Smooth muscle cell (in vitro differentiated cells): ENCODE measurements around the gene USP31. TPM values are rescaled to one million over a fixed set of nuclear protein-coding genes. Genes with fewer than 3 reads are reported as not detected.
A peak's percentile ranks its signal among the peaks of the same experiment; 100 is the strongest.

Source experiments
- DNase-seq: peaks from one replicate; lab custom pipeline; 2025; ENCODE audit not compliant: unreplicated experiment; lab: John Stamatoyannopoulos, UW
- H2AFZ ChIP-seq: fragments of 200-600 bp; sonication (generic); 2 replicates; pipeline ENCODE4 v1.6.0; 2016; ENCODE audit warnings: antibody characterized with exemption, low read depth, mild to moderate bottlenecking
- H3F3A ChIP-seq: fragments of 200-600 bp; sonication (generic); 2 replicates; pipeline ENCODE4 v1.6.0; 2017; ENCODE audit warnings: antibody characterized with exemption, low read depth
- H3K27ac ChIP-seq: fragments of 200-600 bp; sonication (generic); 2 replicates; pipeline ENCODE4 v1.5.1; 2016; ENCODE audit warnings: low read depth, mild to moderate bottlenecking
- H3K27me3 ChIP-seq: fragments of 200-600 bp; sonication (generic); 2 replicates; pipeline ENCODE4 v1.6.1; 2016; ENCODE audit warnings: low read depth, mild to moderate bottlenecking
- H3K36me3 ChIP-seq: fragments of 200-600 bp; sonication (generic); 2 replicates; pipeline ENCODE4 v1.5.1; 2016; ENCODE audit warnings: low read depth
- H3K4me1 ChIP-seq: fragments of 200-600 bp; sonication (generic); 2 replicates; pipeline ENCODE4 v1.5.1; 2016; ENCODE audit warnings: low read depth
- H3K4me2 ChIP-seq: fragments of 200-600 bp; sonication (generic); 2 replicates; pipeline ENCODE4 v1.6.0; 2016; ENCODE audit warnings: mild to moderate bottlenecking
- H3K4me3 ChIP-seq: fragments of 200-600 bp; sonication (generic); 2 replicates; pipeline ENCODE4 v1.5.1; 2016; ENCODE audit warnings: mild to moderate bottlenecking
- H3K79me2 ChIP-seq: fragments of 200-600 bp; sonication (generic); 2 replicates; pipeline ENCODE4 v1.6.0; 2016; ENCODE audit warnings: low read depth, mild to moderate bottlenecking
- H3K9ac ChIP-seq: fragments of 200-600 bp; sonication (generic); 2 replicates; pipeline ENCODE4 v1.6.0; 2016; ENCODE audit warnings: low read depth
- H3K9me3 ChIP-seq: fragments of 200-600 bp; sonication (generic); replicated peaks from 2 replicates; pipeline ENCODE4 v1.5.1; 2016; ENCODE audit warnings: low read depth
- H4K20me1 ChIP-seq: fragments of 200-600 bp; sonication (generic); 2 replicates; pipeline ENCODE4 v1.6.0; 2016; ENCODE audit warnings: low read depth
- CTCF ChIP-seq: fragments of 200-600 bp; sonication (generic); IDR thresholded peaks from 2 replicates; pipeline ENCODE4 v1.5.1; 2017; ENCODE audit warnings: borderline replicate concordance, mild to moderate bottlenecking, antibody characterized with exemption; ENCODE audit not compliant: insufficient read depth, poor library complexity, severe bottlenecking
- WGBS: methylation state at CpG from one replicate; pipeline ENCODE4 v1.1.7; 2016; ENCODE audit warnings: low lambda C conversion rate; 5-methylcytosine and 5-hydroxymethylcytosine counted together
- polyA plus RNA-seq: library from polyadenylated mRNA; unstranded; fragments of >200 nt; fragmentation: Nextera tagmentation; extraction: Ambion mirVana; gene quantifications from 2 replicates; pipeline ENCODE4 v1.2.1, GENCODE V29; 2016
- total RNA-seq: library from RNA; depleted of rRNA; stranded (reverse); fragments of >200 nt; gene quantifications from 2 replicates; pipeline ENCODE4 v1.2.3, GENCODE V29; 2014

The USP31 gene
- total and polyA plus RNA-seq, 2 experiments from 2014 or later: 2.7 to 5.7 TPM

GRCh38 chr16:23080329-23080728, 68.9 kb downstream of the USP31 start:
- no peak overlapping the region for H2AFZ ChIP-seq
- no peaks in the 10 kb centered on the region for H3K4me1 ChIP-seq
- no peaks in the 10 kb centered on the region for H3F3A ChIP-seq
- no peaks in the 10 kb centered on the region for H4K20me1 ChIP-seq
- DNase-seq: no peak
- no peaks in the 10 kb centered on the region for H3K79me2 ChIP-seq
- no peak overlapping the region for H3K9ac ChIP-seq
- peak overlapping the region; percentile 88 for H3K27ac ChIP-seq
- no peak overlapping the region for H3K4me2 ChIP-seq
- TF ChIP-seq CTCF: no peak
- 100% methylated on average over 1 of the region's 1 CpG for WGBS
- no peak overlapping the region for H3K4me3 ChIP-seq
- no peaks in the 10 kb centered on the region for H3K27me3 ChIP-seq
- H3K36me3 ChIP-seq: peaks cover 3% of the 10 kb centered on the region
- no peaks in the 10 kb centered on the region for H3K9me3 ChIP-seq

DNA sequence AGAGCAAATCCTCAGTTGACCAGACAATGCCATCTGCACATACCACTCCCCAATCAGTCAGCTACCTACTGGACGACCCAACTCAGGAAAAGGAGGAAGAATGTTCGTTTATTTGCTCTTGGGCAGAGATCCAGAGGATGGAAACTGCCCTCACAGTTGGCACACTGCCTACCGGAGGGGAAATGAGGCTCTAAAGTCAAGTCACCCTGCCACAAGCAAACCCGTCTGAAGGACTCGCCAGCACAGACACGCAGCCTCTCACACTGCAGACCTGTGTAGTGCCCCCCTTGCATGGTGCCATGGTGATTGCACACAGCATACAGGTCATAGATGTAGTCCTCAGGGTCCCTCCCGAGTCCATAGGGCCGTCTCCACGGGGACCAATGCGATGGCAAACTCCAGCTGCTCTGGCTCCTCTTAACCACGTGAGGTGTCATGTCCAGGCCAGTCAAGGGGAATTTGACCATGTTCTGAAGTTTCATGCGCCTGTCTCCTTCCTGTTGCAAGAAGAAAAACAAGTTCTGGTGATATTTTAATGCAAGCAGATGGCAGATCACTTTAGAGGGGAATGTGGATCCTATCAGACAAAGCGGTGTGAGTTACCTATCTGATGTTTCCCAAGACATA, 69.5 kb downstream of the USP31 start:
- peak overlapping the region; percentile 88 for H3K27ac ChIP-seq
- H3K79me2 ChIP-seq: no peaks in the 10 kb centered on the region
- WGBS: 88% methylated on average over 13 of the region's 13 CpGs
- H3K9ac ChIP-seq: no peak overlapping the region
- H3F3A ChIP-seq: no peaks in the 10 kb centered on the region
- no peaks in the 10 kb centered on the region for H4K20me1 ChIP-seq
- H3K27me3 ChIP-seq: no peaks in the 10 kb centered on the region
- DNase-seq: no peak
- no peak overlapping the region for H3K4me2 ChIP-seq
- H3K9me3 ChIP-seq: no peaks in the 10 kb centered on the region
- no peak for TF ChIP-seq CTCF
- H3K36me3 ChIP-seq: peaks cover 3% of the 10 kb centered on the region
- no peaks in the 10 kb centered on the region for H3K4me1 ChIP-seq
- H2AFZ ChIP-seq: no peak overlapping the region
- no peak overlapping the region for H3K4me3 ChIP-seq

- Histone ChIP-seq H3K4me3 (no peak overlapping the region), H3K27ac (no peak overlapping the region), H3K9ac (no peak overlapping the region), H3K9me3 (no peaks in the 10 kb centered on the region), H3F3A (no peaks in the 10 kb centered on the region), H3K36me3 (peaks cover 3% of the 10 kb centered on the region), H3K79me2 (no peaks in the 10 kb centered on the region), H3K4me2 (no peak overlapping the region), H3K27me3 (no peaks in the 10 kb centered on the region), H4K20me1 (no peaks in the 10 kb centered on the region), H2AFZ (no peak overlapping the region), H3K4me1 (no peaks in the 10 kb centered on the region)
- 87% methylated on average over 3 of the region's 3 CpGs for WGBS
- DNase-seq: no peak
- TF ChIP-seq CTCF: no peak
These were observed 74.8 kb downstream of the USP31 start for GRCh38 chr16:23074423-23074822.

DNA sequence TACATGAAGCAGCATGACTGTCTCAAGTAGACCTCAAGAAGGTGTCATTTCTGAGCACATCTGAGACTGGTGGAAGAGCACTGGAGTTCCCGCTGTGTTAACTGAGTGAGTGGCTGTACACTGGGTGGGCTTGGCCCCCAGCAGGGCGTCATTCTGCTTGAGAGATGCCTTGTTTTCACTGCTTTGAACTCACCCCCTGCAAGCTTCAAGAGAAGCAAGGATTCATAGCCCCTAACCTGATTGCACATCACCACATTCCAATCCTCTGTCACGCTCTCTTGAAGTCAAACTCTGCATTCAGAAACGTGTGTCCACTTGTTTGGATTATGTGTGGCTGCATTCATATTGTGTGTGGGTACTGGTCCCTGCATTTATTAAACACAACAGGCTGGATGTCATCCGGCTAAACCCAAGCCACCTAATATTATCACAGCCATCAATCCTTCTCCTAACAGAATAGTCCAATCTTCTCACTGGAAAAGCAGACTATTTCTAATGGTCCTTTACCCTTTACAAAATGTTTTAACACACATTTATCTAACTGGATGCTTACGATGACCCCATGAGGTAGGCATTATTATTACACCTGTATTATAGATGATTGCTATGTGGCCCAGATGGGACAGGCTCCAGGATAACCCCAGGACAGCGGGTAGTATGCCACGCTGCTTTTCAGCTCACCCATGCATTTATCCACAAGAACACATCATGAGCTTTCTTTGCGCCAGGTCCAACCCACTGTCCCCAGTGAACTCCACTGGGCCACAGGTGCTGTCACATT, 76.3 kb downstream of the USP31 start:
- WGBS: 86% methylated on average over 9 of the region's 9 CpGs

More for the DNA sequence above, 76.3 kb downstream of the USP31 start:
- H3K79me2 ChIP-seq: no peaks in the 10 kb centered on the region
- no peaks in the 10 kb centered on the region for H4K20me1 ChIP-seq
- H3K4me3 ChIP-seq: no peak overlapping the region
- no peaks in the 10 kb centered on the region for H3F3A ChIP-seq
- no peaks in the 10 kb centered on the region for H3K36me3 ChIP-seq
- no peak overlapping the region for H2AFZ ChIP-seq
- no peaks in the 10 kb centered on the region for H3K27me3 ChIP-seq
- H3K9me3 ChIP-seq: no peaks in the 10 kb centered on the region
- H3K4me2 ChIP-seq: no peak overlapping the region
- H3K9ac ChIP-seq: peak overlapping the region; percentile 23
- no peak for TF ChIP-seq CTCF
- H3K4me1 ChIP-seq: no peaks in the 10 kb centered on the region
- DNase-seq: no peak
- H3K27ac ChIP-seq: peak overlapping the region; percentile 73
